GM23248 (cell line): ENCODE data around the gene VPS37B.

ENCODE experiments used
- EZH2 ChIP-seq: fragments of 200-600 bp; sonication (generic); IDR thresholded peaks from 2 replicates; pipeline ENCODE4 v1.6.1; 2018; ENCODE audit warnings: antibody characterized with exemption, mild to moderate bottlenecking; ENCODE audit not compliant: insufficient read depth, poor library complexity, severe bottlenecking
- EZH2phosphoT487 ChIP-seq: fragments of 200-600 bp; sonication (generic); IDR thresholded peaks from 2 replicates; pipeline ENCODE4 v1.6.1; 2018; ENCODE audit warnings: antibody characterized with exemption, moderate library complexity, mild to moderate bottlenecking, low read depth; ENCODE audit not compliant: insufficient read depth

- TF ChIP-seq EZH2 (no peak), EZH2phosphoT487 (no peak)
These were observed 49.9 kb downstream of the VPS37B start for GRCh38 chr12:122845865-122846621.
